ENCODE data around the gene CTNNA2. TPM values are rescaled to one million over a fixed set of nuclear protein-coding genes. Genes with fewer than 3 reads are reported as not detected.

Gene CTNNA2
- total RNA-seq, 4 donors from 2014 or later = not detected

DNA sequence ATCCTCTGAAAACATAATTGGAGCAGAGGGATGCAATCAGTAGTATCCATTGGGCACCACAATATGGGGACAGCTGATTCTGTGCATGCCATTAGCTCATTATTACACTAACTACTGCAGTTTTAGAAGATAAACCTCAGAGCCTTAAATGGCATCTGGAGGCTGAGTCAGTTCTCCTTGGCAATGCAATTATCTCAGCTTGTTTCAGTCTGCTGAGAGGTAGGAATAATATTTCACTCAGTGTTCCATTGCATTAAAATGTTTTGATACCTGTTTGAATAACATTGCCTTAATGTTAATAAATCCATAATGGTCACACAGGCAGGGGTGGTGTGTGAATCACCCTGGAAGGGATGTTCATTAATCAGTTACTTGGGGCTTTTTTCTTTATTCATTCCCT lies 482.1 kb downstream of the CTNNA2 start:
- TF ChIP-seq, protein P1, sequence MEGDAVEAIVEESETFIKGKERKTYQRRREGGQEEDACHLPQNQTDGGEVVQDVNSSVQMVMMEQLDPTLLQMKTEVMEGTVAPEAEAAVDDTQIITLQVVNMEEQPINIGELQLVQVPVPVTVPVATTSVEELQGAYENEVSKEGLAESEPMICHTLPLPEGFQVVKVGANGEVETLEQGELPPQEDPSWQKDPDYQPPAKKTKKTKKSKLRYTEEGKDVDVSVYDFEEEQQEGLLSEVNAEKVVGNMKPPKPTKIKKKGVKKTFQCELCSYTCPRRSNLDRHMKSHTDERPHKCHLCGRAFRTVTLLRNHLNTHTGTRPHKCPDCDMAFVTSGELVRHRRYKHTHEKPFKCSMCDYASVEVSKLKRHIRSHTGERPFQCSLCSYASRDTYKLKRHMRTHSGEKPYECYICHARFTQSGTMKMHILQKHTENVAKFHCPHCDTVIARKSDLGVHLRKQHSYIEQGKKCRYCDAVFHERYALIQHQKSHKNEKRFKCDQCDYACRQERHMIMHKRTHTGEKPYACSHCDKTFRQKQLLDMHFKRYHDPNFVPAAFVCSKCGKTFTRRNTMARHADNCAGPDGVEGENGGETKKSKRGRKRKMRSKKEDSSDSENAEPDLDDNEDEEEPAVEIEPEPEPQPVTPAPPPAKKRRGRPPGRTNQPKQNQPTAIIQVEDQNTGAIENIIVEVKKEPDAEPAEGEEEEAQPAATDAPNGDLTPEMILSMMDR (IDR thresholded peaks at IDR 0.05; ENCODE audit: low read depth) = no peak

DNA sequence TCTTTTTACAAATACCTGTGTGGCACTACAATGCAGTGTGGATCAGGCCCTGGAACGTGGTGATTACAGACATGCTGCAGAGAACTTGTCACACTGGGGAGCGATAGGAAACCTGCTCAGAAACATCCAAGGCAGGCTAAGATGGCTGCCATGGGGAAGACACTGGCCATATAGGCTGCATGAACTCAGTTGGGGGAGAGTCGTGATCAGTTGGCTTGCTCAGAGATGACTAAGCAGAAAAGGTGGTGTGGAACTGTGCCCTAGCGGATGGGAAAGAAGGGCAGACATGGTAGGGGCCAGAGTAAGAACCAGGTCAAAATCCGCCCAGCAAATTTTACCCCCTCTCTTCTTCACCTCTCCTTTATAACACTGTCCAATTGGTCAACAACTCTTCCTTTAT lies 483.9 kb downstream of the CTNNA2 start:
- TF ChIP-seq, protein P1 (IDR thresholded peaks at IDR 0.05; ENCODE audit: low read depth) = no peak

DNA sequence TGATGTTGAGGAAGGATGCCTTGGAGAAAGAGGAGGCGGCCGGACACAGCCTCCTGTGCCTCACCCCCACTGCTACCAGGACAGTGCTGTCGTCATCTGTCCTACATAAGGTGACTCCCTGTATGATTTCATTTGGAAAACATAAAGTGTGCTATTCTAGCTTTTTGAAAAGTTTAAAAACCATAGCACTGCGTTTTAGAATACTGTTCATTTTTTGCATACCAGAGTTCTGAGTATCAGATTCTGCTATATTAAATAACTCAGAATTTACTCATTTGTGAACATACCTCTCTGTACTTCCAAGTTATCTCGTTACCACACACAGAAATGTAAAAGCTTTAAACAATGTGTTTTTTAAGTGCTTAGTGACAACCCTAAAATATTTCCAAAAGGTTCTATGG lies 488.9 kb downstream of the CTNNA2 start:
- TF ChIP-seq, protein P1 (IDR thresholded peaks at IDR 0.05; ENCODE audit: low read depth) = no peak

DNA sequence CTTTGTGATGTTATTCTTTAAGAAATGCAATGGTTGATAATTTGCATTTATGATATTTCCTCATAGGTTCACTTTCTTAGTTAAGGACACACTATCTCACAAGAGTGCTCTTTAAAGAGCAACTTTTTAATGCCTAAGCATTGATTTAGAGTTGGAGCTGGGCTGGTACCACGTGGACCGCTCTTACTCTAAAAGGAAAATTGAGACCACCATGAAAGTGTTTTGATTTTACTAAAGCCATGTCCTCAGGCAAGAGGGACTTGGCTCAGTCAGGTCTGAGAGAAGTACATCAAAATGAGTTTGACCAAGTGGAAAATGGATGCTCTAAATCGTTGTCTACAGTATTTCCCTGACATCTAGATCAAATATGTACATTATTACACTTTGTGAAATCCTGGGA lies 489.3 kb downstream of the CTNNA2 start:
- TF ChIP-seq, protein P1 (IDR thresholded peaks at IDR 0.05; ENCODE audit: low read depth) = no peak

DNA sequence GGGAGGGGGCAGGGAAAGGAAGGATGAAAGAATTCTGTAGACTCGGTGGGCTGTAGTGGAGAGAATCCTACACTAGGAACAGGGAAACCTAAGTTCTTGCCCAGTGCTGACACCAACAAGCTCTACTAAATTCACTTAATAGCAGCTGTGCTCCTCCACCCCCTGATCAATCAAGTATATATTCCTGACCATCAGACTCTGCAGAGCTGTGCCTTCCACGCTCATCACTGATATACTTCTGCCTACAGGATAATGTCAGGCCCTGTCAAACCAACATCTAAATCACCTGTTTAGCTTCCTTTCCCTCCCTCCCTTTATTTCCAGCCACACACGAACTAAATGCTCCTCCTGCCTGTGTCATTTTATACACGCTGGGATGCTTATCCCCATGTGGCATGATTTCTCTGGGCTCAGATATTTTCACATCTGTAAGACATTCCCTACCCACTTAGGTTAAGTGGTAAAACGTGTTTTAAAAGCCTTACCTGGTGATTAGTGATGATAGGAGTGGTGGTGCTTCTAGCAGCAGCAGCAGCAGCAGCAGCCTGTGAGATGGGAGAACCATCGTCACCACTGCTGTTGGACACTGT lies 489.8 kb downstream of the CTNNA2 start:
- TF ChIP-seq, protein P1 (IDR thresholded peaks at IDR 0.05; ENCODE audit: low read depth) = no peak

DNA sequence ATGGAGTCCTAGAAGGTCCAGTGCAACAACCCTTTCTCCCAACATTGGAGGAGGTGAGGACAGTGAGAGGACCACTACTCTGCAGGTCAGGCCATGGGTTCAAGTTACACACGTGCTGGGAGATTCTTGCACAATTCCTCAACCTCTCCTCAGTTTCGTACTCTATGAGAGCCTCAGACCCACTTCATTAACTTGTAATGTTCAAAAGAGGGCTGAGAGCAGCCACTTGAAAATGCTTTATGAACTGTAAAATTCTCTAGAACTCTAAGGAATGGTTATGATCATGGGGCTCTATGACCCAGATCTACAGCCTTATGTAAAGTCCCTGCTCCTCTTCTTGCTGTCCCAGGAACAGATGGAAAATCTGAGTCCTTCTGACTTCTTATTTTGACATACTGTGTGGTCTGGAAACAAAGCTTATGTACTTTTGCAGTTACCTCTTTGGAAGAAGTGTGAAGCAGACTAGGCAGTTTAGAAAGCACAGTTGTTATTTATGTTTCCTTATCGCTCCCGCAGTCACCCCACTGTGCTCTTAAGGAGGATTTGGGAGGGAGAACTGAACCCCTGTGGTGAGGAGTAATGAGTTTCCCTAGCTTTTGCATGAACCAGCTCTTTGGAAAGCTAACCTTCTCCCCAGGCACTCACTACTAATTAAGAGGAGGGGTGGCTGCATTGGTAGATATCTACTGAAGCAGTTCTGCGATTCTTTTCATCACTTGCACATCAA lies 495.1 kb downstream of the CTNNA2 start:
- TF ChIP-seq, protein P1 (IDR thresholded peaks at IDR 0.05; ENCODE audit: low read depth) = no peak

DNA sequence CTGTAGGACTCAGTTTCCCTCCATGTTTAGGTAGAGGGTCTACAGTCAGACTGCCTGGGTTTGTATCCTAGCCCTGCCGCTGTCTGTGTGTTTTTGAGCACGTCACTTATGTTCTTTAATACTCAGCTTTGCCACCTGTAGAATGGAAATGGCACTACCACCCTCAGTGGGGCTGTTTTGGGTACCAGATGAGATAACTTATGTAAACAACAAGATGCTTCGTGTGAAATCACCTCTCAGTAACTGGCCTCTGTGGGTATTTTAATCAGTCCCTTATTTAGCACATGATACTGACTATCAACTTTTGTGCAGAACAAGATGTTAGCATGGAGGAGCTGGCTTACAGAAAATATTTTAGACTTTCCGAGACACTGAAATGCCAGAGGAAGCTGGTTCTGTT lies 495.7 kb downstream of the CTNNA2 start:
- TF ChIP-seq, protein P1 (IDR thresholded peaks at IDR 0.05; ENCODE audit: low read depth) = no peak

Measured in subcutaneous adipose tissue (tissue), 4 donors.